Measurements from ENCODE around the gene CYB561D2.

- TF ChIP-seq USF1 (IDR thresholded peaks at IDR 0.05) (no peak), REST (IDR thresholded peaks at IDR 0.05; ENCODE audit: low read depth) (no peak), MAX (IDR thresholded peaks at IDR 0.05) (no peak), RAD21 (IDR thresholded peaks at IDR 0.05; ENCODE audit: low read depth) (no peak), TAF1 (IDR thresholded peaks at IDR 0.05; ENCODE audit: low read depth) (no peak), EP300 (IDR thresholded peaks at IDR 0.05; ENCODE audit: borderline replicate concordance) (no peak), NFIC (IDR thresholded peaks at IDR 0.05) (no peak), TEAD4 (IDR thresholded peaks at IDR 0.05) (no peak), FOXM1 (IDR thresholded peaks at IDR 0.05; ENCODE audit: borderline replicate concordance, low read depth) (no peak), CEBPB (IDR thresholded peaks at IDR 0.05) (no peak), EGR1 (IDR thresholded peaks at IDR 0.05) (no peak), CREB1 (IDR thresholded peaks at IDR 0.05; ENCODE audit: low read depth) (no peak)
These were observed 21.7 kb downstream of the CYB561D2 start for GRCh38 chr3:50372349-50372748.

Measured in Ishikawa (cell line).